Lung (tissue), 12 donors: ENCODE data around the gene FOXM1. TPM values are rescaled to one million over a fixed set of nuclear protein-coding genes. Genes with fewer than 3 reads are reported as not detected.

Source experiments
- ATAC-seq: fragments of 200-7000 bp; cut with Tn5 transposase; one replicate; pipeline ENCODE4 v1.9.1; 2020; ENCODE audit warnings: moderate number of reproducible peaks; ENCODE audit not compliant: insufficient read depth, low FRiP score
- DNase-seq, 3 donors: peaks; one replicate each; pipeline ENCODE4 v3.0.0-alpha.2; 2013 to 2017
- H3K27ac ChIP-seq, 2 donors: one replicate each; pipeline ENCODE4 v1.5.1; 2013; ENCODE audit warnings: mild to moderate bottlenecking in 2 of 2, moderate library complexity in 2 of 2, control low read depth in 1 of 2, inconsistent platforms in 1 of 2, low read depth in 1 of 2, low read length in 1 of 2
- H3K27me3 ChIP-seq, 3 donors: one replicate each; pipeline ENCODE4 v1.5.1; 2013; ENCODE audit warnings: low read length in 2 of 3; ENCODE audit not compliant: control insufficient read depth in 3 of 3, insufficient read depth in 3 of 3
- H3K36me3 ChIP-seq, 4 donors: one replicate each; pipeline ENCODE4 v1.5.1; 2013; ENCODE audit warnings: low read length in 4 of 4, mild to moderate bottlenecking in 1 of 4, moderate library complexity in 1 of 4; ENCODE audit not compliant: control insufficient read depth in 4 of 4, insufficient read depth in 4 of 4
- H3K4me1 ChIP-seq, 5 donors: one replicate each; pipeline ENCODE4 v1.5.1; 2013; ENCODE audit warnings: low read length in 5 of 5, mild to moderate bottlenecking in 2 of 5, moderate library complexity in 1 of 5; ENCODE audit not compliant: control insufficient read depth in 5 of 5, insufficient read depth in 5 of 5
- H3K4me3 ChIP-seq: one replicate; pipeline ENCODE4 v1.5.1; 2013; ENCODE audit warnings: mild to moderate bottlenecking, control low read depth, moderate library complexity
- H3K9ac ChIP-seq, 2 donors: one replicate each; pipeline ENCODE4 v1.5.1; 2013; ENCODE audit warnings: low read length in 2 of 2, control low read depth in 1 of 2; ENCODE audit not compliant: insufficient read depth in 1 of 2
- H3K9me3 ChIP-seq, 4 donors: one replicate each; pipeline ENCODE4 v1.5.1; 2013; ENCODE audit warnings: low read length in 3 of 4, mild to moderate bottlenecking in 1 of 4, moderate library complexity in 1 of 4; ENCODE audit not compliant: control insufficient read depth in 4 of 4, insufficient read depth in 3 of 4
- WGBS, 2 donors: extraction: QIAGEN DNeasy Blood & Tissue Kit; methylation state at CpG; one replicate each; pipeline ENCODE4 v1.1.7; 2013; 5-methylcytosine and 5-hydroxymethylcytosine counted together
- polyA plus RNA-seq, 2 donors: library from polyadenylated mRNA; stranded (reverse); fragments of 200-250 nt; gene quantifications; one replicate each; pipeline ENCODE4 v1.2.1, GENCODE V29; 2013
- total RNA-seq, 2 donors: library from RNA; depleted of rRNA in 1 of 2; stranded (reverse); fragments of >200 nt in 1 of 2; gene quantifications; one replicate each; pipeline ENCODE4 v1.2.1, GENCODE V29; 2014 to 2021
- TF ChIP-seq, protein P1 (sequence below): IDR thresholded peaks from 2 replicates; pipeline ENCODE4 v1.5.1; 2012; ENCODE audit warnings: mild to moderate bottlenecking; ENCODE audit errors: control extremely low read depth, extremely low read depth
- donor health status: control.
- donor health status: control.
- donor health status: Bipolar disorder and iron deficiency.
- donor health status: healthy.
- donor health status: DM: yes; HTN: yes; CAD: no.

Gene FOXM1
- total and polyA plus RNA-seq, 4 donors: 1.6 to 4.0 (median 3.2) TPM

DNA sequence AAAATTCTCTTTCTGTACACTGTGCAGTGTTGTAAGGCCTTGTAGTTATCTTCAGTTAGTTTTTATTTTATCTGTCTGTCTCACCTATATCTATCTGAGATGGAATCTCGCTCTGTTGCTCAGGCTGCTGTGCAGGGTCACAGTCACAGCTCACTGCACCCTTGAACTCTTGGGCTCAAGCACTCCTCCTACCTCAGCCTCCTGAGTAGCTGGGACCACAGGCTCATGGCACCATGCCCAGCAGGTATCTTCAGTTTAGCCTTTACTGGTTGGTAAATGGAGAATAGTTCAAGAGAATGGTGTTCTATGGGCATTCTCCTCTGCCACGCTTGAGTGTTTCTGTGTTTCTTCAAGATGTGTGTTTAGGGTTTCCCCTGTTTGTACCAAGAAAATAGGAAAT lies 27.3 kb upstream of the FOXM1 start:
- Histone ChIP-seq H3K36me3 (peaks cover 0 to 4% (median 0%) of the 10 kb centered on the region in 4 donors), H3K9me3 (no peaks in the 10 kb centered on the region), H3K4me3 (no peak overlapping the region), H3K9ac (no peak overlapping the region), H3K27me3 (no peaks in the 10 kb centered on the region), H3K27ac (no peak overlapping the region), H3K4me1 (peaks cover 0 to 8% (median 2%) of the 10 kb centered on the region in 5 donors)
- DNase-seq (no peak), ATAC-seq (no peak)
- TF ChIP-seq, protein P1, sequence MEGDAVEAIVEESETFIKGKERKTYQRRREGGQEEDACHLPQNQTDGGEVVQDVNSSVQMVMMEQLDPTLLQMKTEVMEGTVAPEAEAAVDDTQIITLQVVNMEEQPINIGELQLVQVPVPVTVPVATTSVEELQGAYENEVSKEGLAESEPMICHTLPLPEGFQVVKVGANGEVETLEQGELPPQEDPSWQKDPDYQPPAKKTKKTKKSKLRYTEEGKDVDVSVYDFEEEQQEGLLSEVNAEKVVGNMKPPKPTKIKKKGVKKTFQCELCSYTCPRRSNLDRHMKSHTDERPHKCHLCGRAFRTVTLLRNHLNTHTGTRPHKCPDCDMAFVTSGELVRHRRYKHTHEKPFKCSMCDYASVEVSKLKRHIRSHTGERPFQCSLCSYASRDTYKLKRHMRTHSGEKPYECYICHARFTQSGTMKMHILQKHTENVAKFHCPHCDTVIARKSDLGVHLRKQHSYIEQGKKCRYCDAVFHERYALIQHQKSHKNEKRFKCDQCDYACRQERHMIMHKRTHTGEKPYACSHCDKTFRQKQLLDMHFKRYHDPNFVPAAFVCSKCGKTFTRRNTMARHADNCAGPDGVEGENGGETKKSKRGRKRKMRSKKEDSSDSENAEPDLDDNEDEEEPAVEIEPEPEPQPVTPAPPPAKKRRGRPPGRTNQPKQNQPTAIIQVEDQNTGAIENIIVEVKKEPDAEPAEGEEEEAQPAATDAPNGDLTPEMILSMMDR: no peak
- 94 to 95% methylated on average over 2 of the region's 2 CpGs for WGBS, 2 donors

- Histone ChIP-seq H3K27ac (no peak overlapping the region), H3K36me3 (peaks cover 0 to 3% (median 0%) of the 10 kb centered on the region in 4 donors), H3K4me3 (no peak overlapping the region), H3K4me1 (peaks cover 0 to 8% (median 2%) of the 10 kb centered on the region in 5 donors), H3K9ac (no peak overlapping the region), H3K27me3 (no peaks in the 10 kb centered on the region), H3K9me3 (no peaks in the 10 kb centered on the region)
- peak; percentile 62 for ATAC-seq
- 34 to 63% methylated on average over 4 of the region's 4 CpGs for WGBS, 2 donors
- peak; percentile 48 to 92 (median 81) for DNase-seq
- TF ChIP-seq, protein P1: no peak
Observed at GRCh38 chr12:2902272-2902880, 25.4 kb upstream of the FOXM1 start.

GRCh38 chr12:2900642-2901041 lies 23.7 kb upstream of the FOXM1 start:
- ATAC-seq (no peak), DNase-seq (no peak)
- Histone ChIP-seq H3K9me3 (no peaks in the 10 kb centered on the region), H3K36me3 (peaks cover 0 to 5% (median 0%) of the 10 kb centered on the region in 4 donors), H3K4me1 (peaks cover 0 to 8% (median 2%) of the 10 kb centered on the region in 5 donors), H3K27me3 (no peaks in the 10 kb centered on the region), H3K9ac (no peak overlapping the region), H3K27ac (no peak overlapping the region), H3K4me3 (no peak overlapping the region)
- TF ChIP-seq, protein P1: no peak
- 93 to 94% methylated on average over 8 of the region's 8 CpGs for WGBS, 2 donors

- Histone ChIP-seq H3K27me3 (no peaks in the 10 kb centered on the region), H3K4me1 (peaks cover 0 to 7% (median 2%) of the 10 kb centered on the region in 5 donors), H3K9me3 (no peaks in the 10 kb centered on the region), H3K36me3 (peaks cover 0 to 5% (median 0%) of the 10 kb centered on the region in 4 donors), H3K27ac (no peak overlapping the region), H3K4me3 (no peak overlapping the region), H3K9ac (no peak overlapping the region)
- TF ChIP-seq, protein P1: no peak
- no peak for DNase-seq
- WGBS, 2 donors: 98% methylated on average over 5 of the region's 5 CpGs
- ATAC-seq: no peak
Observed at GRCh38 chr12:2897418-2897817, 20.4 kb upstream of the FOXM1 start.
